Activated CD4-positive, alpha-beta memory T cell treated with anti-CD3 and anti-CD28 coated beads for 36 hours (primary cell): ENCODE data around the gene UGT2B11. TPM values are rescaled to one million over a fixed set of nuclear protein-coding genes. Genes with fewer than 3 reads are reported as not detected.
"Not testable (repeated sequence)": the region's sequence is repeated elsewhere in the genome, so short reads cannot be mapped to it uniquely, and the experiment has no call there.

ENCODE experiments used
- CTCF ChIA-PET: fragments of 350-600 bp; sonication (Branson Sonifier 250); formaldehyde crosslinking; loops from one replicate; lab custom pipeline; 2021; ENCODE audit warnings: antibody characterized with exemption, inconsistent platforms; lab: Charles Lee
- POLR2A ChIA-PET: fragments of 350-600 bp; sonication (Branson Sonifier 250); formaldehyde crosslinking; loops from one replicate; lab custom pipeline; 2021; ENCODE audit warnings: antibody characterized with exemption; lab: Charles Lee
- DNase-seq: peaks from one replicate; pipeline ENCODE4 v3.0.0-alpha.2; 2020
- H3K27ac Mint-ChIP-seq: one replicate; pipeline ENCODE4 v1.8.0; 2021; ENCODE audit warnings: mixed read lengths
- H3K27me3 Mint-ChIP-seq: one replicate; pipeline ENCODE4 v1.8.0; 2021; ENCODE audit warnings: mixed read lengths
- H3K36me3 Mint-ChIP-seq: one replicate; pipeline ENCODE4 v1.8.0; 2021; ENCODE audit warnings: mixed read lengths
- H3K4me1 Mint-ChIP-seq: one replicate; pipeline ENCODE4 v1.8.0; 2021; ENCODE audit warnings: low read depth, mixed read lengths
- H3K4me3 Mint-ChIP-seq: one replicate; pipeline ENCODE4 v1.8.0; 2021; ENCODE audit warnings: mild to moderate bottlenecking, mixed read lengths
- H3K9me3 Mint-ChIP-seq: one replicate; pipeline ENCODE4 v1.8.0; 2021; ENCODE audit warnings: mixed read lengths
- intact Hi-C: fragments of 100-400 bp; cut with micrococcal nuclease; formaldehyde crosslinking; loops from one replicate; pipeline ENCODE4 v1.15.1; 2023
- total RNA-seq, 2 experiments: library from RNA; stranded (reverse); gene quantifications; one replicate each; pipeline ENCODE4 v1.2.3, GENCODE V29; 2021

UGT2B11 gene
- total RNA-seq, 2 experiments from 2014 or later: not detected

DNA sequence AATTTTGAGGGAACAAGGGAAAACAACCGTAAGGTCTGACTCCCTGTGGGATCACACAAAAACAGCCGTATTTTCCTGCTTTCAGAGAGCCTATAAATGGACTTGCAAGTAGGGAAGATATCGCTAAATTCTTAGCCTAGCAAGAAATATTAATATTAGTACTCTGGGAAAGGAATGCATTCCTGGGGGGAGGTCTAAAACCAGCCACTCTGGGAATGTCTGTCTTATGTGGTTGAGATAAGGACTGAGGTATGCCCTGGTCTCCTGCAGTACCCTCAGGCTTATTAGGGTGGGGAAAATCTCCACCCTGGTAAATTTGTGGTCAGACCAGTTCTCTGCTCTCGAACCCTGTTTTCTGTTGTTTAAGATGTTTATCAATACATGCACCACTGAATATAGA lies 16.0 kb downstream of the UGT2B11 start:
- DNase-seq, H3K27ac Mint-ChIP-seq, CTCF ChIA-PET, H3K4me3 Mint-ChIP-seq, H3K27me3 Mint-ChIP-seq, intact Hi-C loops, H3K36me3 Mint-ChIP-seq, POLR2A ChIA-PET, H3K9me3 Mint-ChIP-seq, H3K4me1 Mint-ChIP-seq: not testable (repeated sequence)

- Mint-ChIP-seq H3K36me3 (no peaks in the 10 kb centered on the region), H3K27me3 (no peaks in the 10 kb centered on the region), H3K27ac (no peak overlapping the region), H3K4me3 (no peak overlapping the region), H3K9me3 (peaks cover 7% of the 10 kb centered on the region), H3K4me1 (no peaks in the 10 kb centered on the region)
- ChIA-PET CTCF (no interaction called here), POLR2A (no interaction called here)
- intact Hi-C loops: no loop called here
- DNase-seq: no peak
These were observed 18.2 kb downstream of the UGT2B11 start for GRCh38 chr4:69196209-69196965.

GRCh38 chr4:69194166-69194565 lies 20.4 kb downstream of the UGT2B11 start:
- CTCF ChIA-PET: no interaction called here
- no peaks in the 10 kb centered on the region for H3K4me1 Mint-ChIP-seq
- intact Hi-C loops: no loop called here

DNA sequence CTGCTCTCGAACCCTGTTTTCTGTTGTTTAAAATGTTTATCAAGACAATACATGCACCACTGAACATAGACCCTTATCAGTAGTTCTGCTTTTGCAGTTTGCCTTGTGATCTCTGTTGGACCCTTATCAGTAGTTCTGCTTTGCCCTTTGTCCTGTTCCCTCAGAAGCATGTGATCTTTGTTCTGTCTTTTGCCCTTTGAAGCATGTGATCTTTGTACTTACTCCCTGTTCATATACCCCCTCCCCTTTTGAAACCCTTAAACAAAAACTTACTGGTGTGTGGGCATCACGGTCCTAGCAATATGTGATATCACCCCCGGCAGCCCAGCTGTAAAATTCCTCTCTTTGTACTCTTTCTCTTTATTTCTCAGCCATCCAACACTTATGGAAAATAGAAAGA lies 22.6 kb downstream of the UGT2B11 start:
- H3K27ac Mint-ChIP-seq, POLR2A ChIA-PET, intact Hi-C loops, CTCF ChIA-PET, H3K27me3 Mint-ChIP-seq, H3K4me1 Mint-ChIP-seq, H3K9me3 Mint-ChIP-seq, H3K36me3 Mint-ChIP-seq, DNase-seq, H3K4me3 Mint-ChIP-seq: not testable (repeated sequence)

More at GRCh38 chr4:69194166-69194565, 20.4 kb downstream of the UGT2B11 start:
- H3K27me3 Mint-ChIP-seq: no peaks in the 10 kb centered on the region
- H3K27ac Mint-ChIP-seq: no peak overlapping the region
- no peak for DNase-seq
- H3K36me3 Mint-ChIP-seq: no peaks in the 10 kb centered on the region
- peaks cover 5% of the 10 kb centered on the region for H3K9me3 Mint-ChIP-seq
- H3K4me3 Mint-ChIP-seq: no peak overlapping the region
- POLR2A ChIA-PET: no interaction called here

GRCh38 chr4:69190621-69191020 lies 23.9 kb downstream of the UGT2B11 start:
- H3K9me3 Mint-ChIP-seq, DNase-seq, H3K4me3 Mint-ChIP-seq, POLR2A ChIA-PET, H3K4me1 Mint-ChIP-seq, H3K27me3 Mint-ChIP-seq, CTCF ChIA-PET, H3K27ac Mint-ChIP-seq, intact Hi-C loops, H3K36me3 Mint-ChIP-seq: not testable (repeated sequence)

- POLR2A ChIA-PET, H3K27ac Mint-ChIP-seq, H3K4me1 Mint-ChIP-seq, H3K27me3 Mint-ChIP-seq, H3K36me3 Mint-ChIP-seq, intact Hi-C loops, DNase-seq, H3K4me3 Mint-ChIP-seq, CTCF ChIA-PET, H3K9me3 Mint-ChIP-seq: not testable (repeated sequence)
These were observed 32.9 kb downstream of the UGT2B11 start for GRCh38 chr4:69181519-69182169.

GRCh38 chr4:69179817-69180216 lies 34.7 kb downstream of the UGT2B11 start:
- H3K9me3 Mint-ChIP-seq, intact Hi-C loops, H3K4me1 Mint-ChIP-seq, H3K36me3 Mint-ChIP-seq, H3K4me3 Mint-ChIP-seq, POLR2A ChIA-PET, CTCF ChIA-PET, DNase-seq, H3K27ac Mint-ChIP-seq, H3K27me3 Mint-ChIP-seq: not testable (repeated sequence)

DNA sequence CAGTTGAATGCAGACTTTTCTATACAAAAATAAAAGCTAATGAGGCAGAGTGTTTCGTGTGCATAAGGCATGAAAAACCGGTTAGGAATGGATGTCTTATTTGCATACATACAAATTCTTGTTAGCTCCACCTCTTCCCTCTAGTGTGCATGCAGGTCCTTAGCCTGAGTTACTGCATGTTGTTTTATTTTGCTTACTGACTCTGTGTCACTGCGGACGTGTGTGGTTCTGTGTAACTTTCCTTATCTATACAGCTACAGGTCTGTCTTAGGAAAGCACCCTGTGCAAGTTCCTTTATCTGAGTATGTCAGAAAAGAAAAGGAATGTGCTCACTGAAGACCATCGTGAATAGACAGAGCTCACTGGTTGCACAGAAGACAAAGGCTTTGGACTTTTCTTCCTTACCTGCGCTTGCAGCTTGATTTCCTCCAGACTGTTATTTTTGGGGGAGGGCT lies 35.8 kb downstream of the UGT2B11 start:
- POLR2A ChIA-PET, DNase-seq, H3K4me1 Mint-ChIP-seq, intact Hi-C loops, H3K27me3 Mint-ChIP-seq, H3K4me3 Mint-ChIP-seq, H3K27ac Mint-ChIP-seq, CTCF ChIA-PET, H3K36me3 Mint-ChIP-seq, H3K9me3 Mint-ChIP-seq: not testable (repeated sequence)

- POLR2A ChIA-PET: not testable (repeated sequence)
These were observed 44.1 kb downstream of the UGT2B11 start for GRCh38 chr4:69170233-69171134.

GRCh38 chr4:69169171-69169570 lies 45.4 kb downstream of the UGT2B11 start:
- H3K27ac Mint-ChIP-seq, H3K27me3 Mint-ChIP-seq, intact Hi-C loops, POLR2A ChIA-PET, DNase-seq, H3K4me1 Mint-ChIP-seq, H3K9me3 Mint-ChIP-seq, H3K4me3 Mint-ChIP-seq, H3K36me3 Mint-ChIP-seq: not testable (repeated sequence)
- CTCF ChIA-PET: interaction anchor here (0.7 kb wide), 1 partner anchor 311 kb away, joined by 5 read pairs; no protein-coding TSS in a partner anchor

More at GRCh38 chr4:69170233-69171134, 44.1 kb downstream of the UGT2B11 start:
- H3K27me3 Mint-ChIP-seq, H3K27ac Mint-ChIP-seq, H3K4me3 Mint-ChIP-seq, H3K4me1 Mint-ChIP-seq, H3K9me3 Mint-ChIP-seq, H3K36me3 Mint-ChIP-seq, intact Hi-C loops: not testable (repeated sequence)
- peak; percentile 28 for DNase-seq
- CTCF ChIA-PET: interaction anchor here (0.6 kb wide), 3 partner anchors 17 to 688 kb away, joined by 3 read pairs; no protein-coding TSS in a partner anchor

GRCh38 chr4:69167300-69167699 lies 47.2 kb downstream of the UGT2B11 start:
- Mint-ChIP-seq H3K27me3 (no peaks in the 10 kb centered on the region), H3K4me1 (no peaks in the 10 kb centered on the region), H3K4me3 (no peak overlapping the region), H3K9me3 (peaks cover 7% of the 10 kb centered on the region), H3K27ac (no peak overlapping the region), H3K36me3 (no peaks in the 10 kb centered on the region)
- POLR2A ChIA-PET: no interaction called here
- DNase-seq: no peak
- intact Hi-C loops: no loop called here
- CTCF ChIA-PET: no interaction called here

DNA sequence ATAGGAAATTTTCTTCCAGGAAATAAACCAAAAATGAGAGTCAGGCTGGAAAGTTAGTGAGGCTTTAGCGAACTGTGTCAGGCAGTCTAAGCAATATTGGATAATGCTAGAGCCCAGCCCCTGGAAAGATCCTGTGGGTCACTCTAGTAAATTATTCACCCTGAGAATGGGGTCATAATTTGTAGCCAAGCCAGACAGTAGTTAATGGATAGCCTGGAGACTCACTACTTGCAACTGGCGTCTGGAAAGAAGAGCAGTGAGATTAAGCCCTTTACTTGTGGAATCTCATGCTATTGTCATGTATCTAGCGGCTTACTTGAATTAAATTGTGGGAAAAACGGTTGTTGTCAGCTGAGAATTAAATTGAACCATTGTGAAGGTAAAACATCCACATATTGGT lies 48.2 kb downstream of the UGT2B11 start:
- DNase-seq, H3K4me1 Mint-ChIP-seq, H3K36me3 Mint-ChIP-seq, H3K27ac Mint-ChIP-seq, H3K9me3 Mint-ChIP-seq, H3K4me3 Mint-ChIP-seq, H3K27me3 Mint-ChIP-seq, intact Hi-C loops, CTCF ChIA-PET, POLR2A ChIA-PET: not testable (repeated sequence)
